Neuronal stem cell (in vitro differentiated cells): Measurements from ENCODE around the gene CHAF1A.

Experiments used
- DNase-seq: peaks from one replicate; pipeline ENCODE4 v3.0.0-alpha.2; 2013; ENCODE audit warnings: low spot score
- H2AFZ ChIP-seq: one replicate; pipeline ENCODE4 v1.6.1; 2013; ENCODE audit warnings: mild to moderate bottlenecking, low read length, inconsistent platforms
- H2AK5ac ChIP-seq: 2 replicates; pipeline ENCODE4 v1.6.1; 2013; ENCODE audit warnings: low read depth, mild to moderate bottlenecking, inconsistent platforms, low read length, moderate library complexity, mixed read lengths
- H2BK120ac ChIP-seq: 2 replicates; pipeline ENCODE4 v1.6.1; 2013; ENCODE audit warnings: low read depth, mild to moderate bottlenecking, inconsistent platforms, low read length, moderate library complexity, mixed read lengths
- H2BK12ac ChIP-seq: one replicate; pipeline ENCODE4 v1.6.1; 2013; ENCODE audit warnings: low read length, inconsistent platforms
- H2BK15ac ChIP-seq: 2 replicates; pipeline ENCODE4 v1.6.1; 2013; ENCODE audit warnings: mild to moderate bottlenecking, low read length, inconsistent platforms, mixed read lengths
- H2BK5ac ChIP-seq: one replicate; pipeline ENCODE4 v1.6.1; 2013; ENCODE audit warnings: inconsistent platforms, mild to moderate bottlenecking, low read length, moderate library complexity
- H3K14ac ChIP-seq: one replicate; pipeline ENCODE4 v1.6.1; 2013; ENCODE audit warnings: low read length, inconsistent platforms
- H3K18ac ChIP-seq: 2 replicates; pipeline ENCODE4 v1.6.1; 2013; ENCODE audit warnings: low read length, inconsistent platforms
- H3K23ac ChIP-seq: 2 replicates; pipeline ENCODE4 v1.6.1; 2013; ENCODE audit warnings: low read depth, mild to moderate bottlenecking, mixed read lengths, low read length, inconsistent platforms; ENCODE audit not compliant: poor library complexity
- H3K27ac ChIP-seq: replicated peaks from 3 replicates; pipeline ENCODE4 v1.5.1; 2013; ENCODE audit warnings: low read length, inconsistent platforms
- H3K27me3 ChIP-seq, 3 experiments: 2 replicates each; pipeline ENCODE4 v1.6.1; 2013; ENCODE audit warnings: low read length in 3 of 3, mild to moderate bottlenecking in 2 of 3, inconsistent platforms in 1 of 3, low read depth in 1 of 3, mixed read lengths in 1 of 3, moderate library complexity in 1 of 3; ENCODE audit not compliant: control insufficient read depth in 3 of 3, insufficient read depth in 3 of 3
- H3K36me3 ChIP-seq, 2 donors: replicated peaks in 1 of 2; 2 replicates each; pipeline ENCODE4 v1.6.1; 2013; ENCODE audit warnings: low read length in 2 of 2; ENCODE audit not compliant: control insufficient read depth in 2 of 2, insufficient read depth in 2 of 2
- H3K4ac ChIP-seq: 2 replicates; pipeline ENCODE4 v1.6.1; 2013; ENCODE audit warnings: inconsistent platforms, mild to moderate bottlenecking, low read length, moderate library complexity
- H3K4me1 ChIP-seq, 2 donors: 1 replicate in 1 of 2; 2 replicates in 1 of 2; pipeline ENCODE4 v1.6.1; 2013; ENCODE audit warnings: low read length in 2 of 2, low read depth in 1 of 2; ENCODE audit not compliant: control insufficient read depth in 2 of 2, insufficient read depth in 1 of 2
- H3K4me2 ChIP-seq: one replicate; pipeline ENCODE4 v1.6.1; 2013; ENCODE audit warnings: mild to moderate bottlenecking, low read length, inconsistent platforms; ENCODE audit not compliant: insufficient read depth, poor library complexity, severe bottlenecking
- H3K4me3 ChIP-seq, 2 donors: 2 replicates each; pipeline ENCODE4 v1.5.1; 2013; ENCODE audit warnings: low read length in 2 of 2, mild to moderate bottlenecking in 2 of 2, inconsistent platforms in 1 of 2, moderate library complexity in 1 of 2
- H3K79me1 ChIP-seq: one replicate; pipeline ENCODE4 v1.6.1; 2013; ENCODE audit warnings: low read depth, mild to moderate bottlenecking, inconsistent platforms, low read length, moderate library complexity
- H3K9ac ChIP-seq: one replicate; pipeline ENCODE4 v1.6.1; 2013; ENCODE audit warnings: mild to moderate bottlenecking, low read depth, low read length, inconsistent platforms; ENCODE audit not compliant: poor library complexity
- H3K9me3 ChIP-seq, 2 donors: replicated peaks in 1 of 2; 2 replicates each; pipeline versions ENCODE3 to v1.6.1; 2013; ENCODE audit warnings: low read length in 2 of 2, mild to moderate bottlenecking in 2 of 2, inconsistent platforms in 1 of 2, low read depth in 1 of 2, mixed read lengths in 1 of 2, moderate library complexity in 1 of 2; ENCODE audit not compliant: control insufficient read depth in 2 of 2, insufficient read depth in 1 of 2
- H4K8ac ChIP-seq: one replicate; pipeline ENCODE4 v1.6.1; 2013; ENCODE audit warnings: low read depth, mild to moderate bottlenecking, inconsistent platforms, low read length, moderate library complexity
- H4K91ac ChIP-seq: one replicate; pipeline ENCODE4 v1.6.1; 2013; ENCODE audit warnings: low read length, low read depth, mild to moderate bottlenecking, inconsistent platforms; ENCODE audit not compliant: poor library complexity
- WGBS, 2 donors: extraction: QIAGEN DNeasy Blood & Tissue Kit; methylation state at CpG; one replicate each; pipeline ENCODE4 v1.1.7; 2013; ENCODE audit warnings: missing lambda C conversion rate in 2 of 2, mixed read lengths in 1 of 2; ENCODE audit not compliant: insufficient read length in 2 of 2, insufficient replicate concordance in 1 of 2; ENCODE audit errors: extremely low coverage in 2 of 2; 5-methylcytosine and 5-hydroxymethylcytosine counted together

Gene CHAF1A

GRCh38 chr19:4429771-4430171 is 27.3 kb downstream of the CHAF1A start:
- no peak overlapping the region for H3K4me2 ChIP-seq
- peaks cover 0 to 5% of the 10 kb centered on the region in 2 donors for H3K9me3 ChIP-seq
- H4K91ac ChIP-seq: no peak overlapping the region
- H3K9ac ChIP-seq: no peak overlapping the region
- H2BK12ac ChIP-seq: no peak overlapping the region
- H3K4ac ChIP-seq: no peak overlapping the region
- H2AFZ ChIP-seq: no peak overlapping the region
- WGBS, 2 donors: no CpG with 5 or more reads among the region's 12 CpGs
- H3K4me1 ChIP-seq: no peaks in the 10 kb centered on the region
- H3K4me3 ChIP-seq: no peak overlapping the region
- H3K27ac ChIP-seq: no peak overlapping the region
- H3K79me1 ChIP-seq: peaks cover 8% of the 10 kb centered on the region
- H3K14ac ChIP-seq: no peak overlapping the region
- peaks cover 65 to 87% of the 10 kb centered on the region in 2 donors for H3K36me3 ChIP-seq
- H3K18ac ChIP-seq: no peak overlapping the region
- no peak overlapping the region for H2BK120ac ChIP-seq
- H3K23ac ChIP-seq: no peak overlapping the region
- peak overlapping the region; percentile 13 for H2BK5ac ChIP-seq
- no peaks in the 10 kb centered on the region for H3K27me3 ChIP-seq
- H4K8ac ChIP-seq: no peak overlapping the region
- DNase-seq: no peak
- H2AK5ac ChIP-seq: no peak overlapping the region
- H2BK15ac ChIP-seq: no peak overlapping the region

- Histone ChIP-seq H3K4ac (no peak overlapping the region), H3K4me3 (no peak overlapping the region), H2AFZ (no peak overlapping the region), H3K36me3 (peaks cover 66 to 87% of the 10 kb centered on the region in 2 donors), H4K91ac (no peak overlapping the region), H3K14ac (no peak overlapping the region), H2BK5ac (no peak overlapping the region), H3K4me2 (no peak overlapping the region), H2BK12ac (no peak overlapping the region), H3K4me1 (no peaks in the 10 kb centered on the region), H4K8ac (no peak overlapping the region), H3K9ac (no peak overlapping the region), H3K9me3 (peaks cover 0 to 5% of the 10 kb centered on the region in 2 donors), H3K23ac (no peak overlapping the region), H2AK5ac (no peak overlapping the region), H3K79me1 (peaks cover 14% of the 10 kb centered on the region), H3K27ac (no peak overlapping the region), H3K27me3 (no peaks in the 10 kb centered on the region), H2BK15ac (no peak overlapping the region), H2BK120ac (no peak overlapping the region), H3K18ac (no peak overlapping the region)
- DNase-seq: no peak
- no CpG with 5 or more reads among the region's 12 CpGs for WGBS, 2 donors
These were observed 28.3 kb downstream of the CHAF1A start for GRCh38 chr19:4430760-4431159.

- Histone ChIP-seq H3K27me3 (no peaks in the 10 kb centered on the region), H4K8ac (no peak overlapping the region), H2AFZ (no peak overlapping the region), H2BK15ac (no peak overlapping the region), H3K4me3 (no peak overlapping the region), H3K4me1 (no peaks in the 10 kb centered on the region), H3K14ac (no peak overlapping the region), H2BK120ac (no peak overlapping the region), H3K18ac (no peak overlapping the region), H3K4ac (no peak overlapping the region), H3K79me1 (peaks cover 16% of the 10 kb centered on the region), H3K27ac (no peak overlapping the region), H3K36me3 (peaks cover 69 to 88% of the 10 kb centered on the region in 2 donors), H3K4me2 (no peak overlapping the region), H3K9me3 (peaks cover 0 to 5% of the 10 kb centered on the region in 2 donors), H3K9ac (no peak overlapping the region), H2BK5ac (no peak overlapping the region), H3K23ac (no peak overlapping the region), H4K91ac (no peak overlapping the region), H2AK5ac (no peak overlapping the region), H2BK12ac (no peak overlapping the region)
- WGBS, 2 donors: no CpG with 5 or more reads among the region's 9 CpGs
- no peak for DNase-seq
These were observed 28.9 kb downstream of the CHAF1A start for GRCh38 chr19:4431296-4431695.

- H2AK5ac ChIP-seq: no peak overlapping the region
- H3K9ac ChIP-seq: no peak overlapping the region
- H2BK5ac ChIP-seq: no peak overlapping the region
- no peak overlapping the region for H3K4me3 ChIP-seq
- peaks cover 74 to 89% of the 10 kb centered on the region in 2 donors for H3K36me3 ChIP-seq
- H2AFZ ChIP-seq: no peak overlapping the region
- no peak overlapping the region for H3K14ac ChIP-seq
- H3K4me2 ChIP-seq: no peak overlapping the region
- H2BK15ac ChIP-seq: no peak overlapping the region
- DNase-seq: no peak
- H2BK120ac ChIP-seq: no peak overlapping the region
- H4K8ac ChIP-seq: no peak overlapping the region
- no peak overlapping the region for H3K27ac ChIP-seq
- no CpG with 5 or more reads among the region's 26 CpGs for WGBS, 2 donors
- H2BK12ac ChIP-seq: no peak overlapping the region
- H4K91ac ChIP-seq: no peak overlapping the region
- no peak overlapping the region for H3K23ac ChIP-seq
- H3K4me1 ChIP-seq: no peaks in the 10 kb centered on the region
- H3K79me1 ChIP-seq: peaks cover 16% of the 10 kb centered on the region
- no peak overlapping the region for H3K18ac ChIP-seq
- H3K9me3 ChIP-seq: peaks cover 0 to 5% of the 10 kb centered on the region in 2 donors
- no peaks in the 10 kb centered on the region for H3K27me3 ChIP-seq
- H3K4ac ChIP-seq: no peak overlapping the region
These were observed 29.6 kb downstream of the CHAF1A start for GRCh38 chr19:4431808-4432674.
